GM15510 (cell line): Measurements from ENCODE around the gene KHDC1.

Source experiments
- POLR2A ChIP-seq: IDR thresholded peaks from 3 replicates; pipeline ENCODE4 v1.6.1; 2011; ENCODE audit warnings: borderline replicate concordance; ENCODE audit not compliant: insufficient read length; ENCODE audit errors: extremely low read depth

The KHDC1 gene, protein sequence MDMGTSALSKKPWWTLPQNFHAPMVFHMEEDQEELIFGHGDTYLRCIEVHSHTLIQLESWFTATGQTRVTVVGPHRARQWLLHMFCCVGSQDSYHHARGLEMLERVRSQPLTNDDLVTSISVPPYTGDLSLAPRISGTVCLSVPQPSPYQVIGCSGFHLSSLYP

DNA sequence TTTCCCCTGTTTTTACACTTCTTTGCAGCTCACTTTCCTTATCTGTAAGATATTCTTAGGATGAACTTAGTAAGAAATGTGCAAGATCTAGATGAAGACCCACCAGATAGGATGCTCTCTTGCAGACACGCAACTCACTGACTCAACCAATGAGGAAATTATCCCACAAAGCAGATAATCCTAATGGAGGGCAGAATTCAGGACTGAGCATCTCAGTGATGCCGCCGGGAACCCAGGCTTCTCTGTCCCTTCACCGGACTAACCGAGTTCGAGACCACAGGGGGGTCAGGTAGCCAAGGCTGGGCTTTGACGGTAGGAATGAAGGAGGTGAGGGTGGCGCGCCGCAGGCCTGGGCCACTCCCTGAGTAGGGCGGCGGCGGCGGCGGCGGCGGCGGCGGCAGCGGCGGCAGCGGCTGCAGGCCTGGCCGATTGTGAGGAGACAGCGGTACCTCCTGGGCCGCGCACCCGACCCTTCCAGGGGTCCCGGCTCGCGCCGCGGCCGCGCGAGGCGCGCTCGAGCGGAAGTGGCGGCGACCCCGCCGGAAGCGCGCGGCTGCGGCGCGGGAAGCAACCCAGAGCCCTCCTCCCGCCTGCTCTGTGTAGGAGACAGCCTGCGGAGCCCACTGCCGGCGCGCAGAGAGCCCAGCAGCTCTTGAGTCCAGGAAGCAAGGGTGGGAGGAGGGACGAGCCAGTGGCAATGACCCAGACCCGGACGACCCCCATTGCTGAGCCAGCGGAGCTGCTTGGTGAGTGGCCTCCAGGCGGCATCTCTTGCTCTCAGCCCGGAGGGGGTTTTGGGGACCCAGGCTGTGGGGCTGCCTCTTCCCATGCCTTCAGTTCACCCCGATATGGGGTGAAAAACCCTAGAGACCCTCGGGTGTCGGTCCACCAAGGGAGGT is at the start of gene KHDC1:
Gene KHDC1, minus strand, starts transcription at position 526 of the 899 bp plus-strand sequence. CDS start 20,679 bp downstream, outside the sequence.
- TF ChIP-seq POLR2A = peak; percentile 69

DNA sequence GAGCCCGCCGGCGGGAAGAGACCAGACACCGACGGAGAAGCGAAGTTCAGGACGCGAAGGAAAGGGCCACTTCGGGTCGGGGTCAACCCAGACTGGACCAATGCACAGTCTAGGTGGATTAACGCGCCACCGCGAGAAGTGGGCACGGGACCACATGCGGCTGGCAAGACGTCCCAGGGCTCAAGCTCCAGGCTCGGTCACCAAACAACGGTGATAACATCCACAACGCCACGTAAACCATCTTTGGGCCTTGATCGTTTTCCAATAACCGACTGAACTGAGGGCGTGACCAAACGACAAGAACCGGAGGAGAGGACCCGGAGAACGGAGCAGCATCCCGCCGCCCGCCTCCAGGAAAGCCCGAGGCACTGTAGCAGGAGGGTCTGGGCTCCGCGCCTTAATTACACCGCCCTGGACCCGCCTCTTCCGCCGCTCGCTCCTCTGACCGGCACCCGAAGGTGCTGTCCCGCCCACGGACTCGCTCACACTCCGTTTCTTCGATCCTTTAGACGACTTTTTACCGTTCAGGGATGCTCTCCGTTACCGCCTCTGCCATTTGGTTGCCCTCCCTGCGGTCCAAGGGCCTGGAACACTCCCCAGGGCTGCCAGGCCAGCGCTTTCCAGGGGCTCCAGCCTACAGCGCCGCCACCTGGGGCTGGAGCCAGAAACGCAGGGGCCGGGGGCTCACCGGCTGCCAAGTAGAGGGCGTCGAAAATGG is 46.9 kb upstream of the KHDC1 start:
- TF ChIP-seq POLR2A = peak; percentile 80

GRCh38 chr6:73309535-73309784 is 46.5 kb upstream of the KHDC1 start:
- TF ChIP-seq POLR2A = no peak

DNA sequence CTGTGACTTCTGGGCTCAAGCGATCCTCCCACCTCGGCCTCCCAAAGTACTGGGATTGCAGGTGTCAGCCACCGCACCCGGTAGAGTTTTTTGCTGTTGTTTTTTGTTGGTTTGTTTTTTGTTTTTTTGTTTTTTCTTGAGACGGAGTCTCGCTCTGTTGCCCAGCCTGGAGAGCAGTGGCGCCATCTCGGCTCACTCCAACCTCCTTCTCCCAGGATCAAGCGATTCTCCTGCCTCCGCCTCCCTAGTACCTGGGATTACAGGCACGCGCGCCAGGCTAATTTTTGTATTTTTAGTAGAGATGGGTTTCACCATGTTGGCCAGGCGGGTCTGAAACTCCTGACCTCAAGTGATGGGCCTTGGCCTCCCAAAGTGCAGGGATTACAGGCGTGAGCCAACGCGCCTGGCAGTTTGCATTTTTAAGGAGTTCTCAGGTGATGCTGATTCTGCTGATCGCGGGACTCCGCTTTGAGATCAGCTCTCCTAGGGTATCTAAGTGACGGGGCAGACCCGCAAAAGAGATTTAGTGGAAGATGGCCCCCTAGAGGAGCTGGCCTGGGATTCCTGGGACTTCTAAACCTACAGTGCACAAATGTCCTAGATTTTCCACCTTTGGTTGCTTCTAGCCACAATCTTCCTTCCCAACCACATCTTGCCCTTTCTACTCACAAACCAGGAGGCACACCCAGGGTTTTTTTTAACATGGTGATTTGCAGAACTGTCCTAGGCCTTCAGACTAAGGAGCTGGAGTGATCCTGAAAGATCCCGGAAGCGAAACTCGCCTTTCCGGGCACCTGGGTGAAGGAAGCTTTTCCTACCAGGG is 45.9 kb upstream of the KHDC1 start:
- TF ChIP-seq POLR2A = no peak

DNA sequence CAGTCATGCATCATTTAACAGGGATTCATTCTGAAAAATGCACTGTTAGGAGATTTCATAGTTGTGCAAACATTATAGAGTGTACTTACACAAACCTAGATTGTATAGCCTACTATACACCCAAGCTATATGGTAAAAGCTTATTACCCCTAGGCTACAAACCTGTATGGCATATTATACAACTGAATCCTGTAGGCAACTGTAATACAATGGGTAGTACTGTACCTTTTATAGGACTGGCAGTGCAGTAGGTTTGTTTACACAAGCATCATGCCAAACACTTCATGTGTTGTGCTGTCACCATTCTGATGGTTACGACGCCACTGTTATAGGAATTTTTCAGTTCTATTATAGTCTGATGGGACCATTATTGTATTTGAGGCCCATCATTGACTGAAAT is 39.3 kb upstream of the KHDC1 start:
- TF ChIP-seq POLR2A = no peak

- no peak for TF ChIP-seq POLR2A
Observed at GRCh38 chr6:73299151-73299971, 36.4 kb upstream of the KHDC1 start.

DNA sequence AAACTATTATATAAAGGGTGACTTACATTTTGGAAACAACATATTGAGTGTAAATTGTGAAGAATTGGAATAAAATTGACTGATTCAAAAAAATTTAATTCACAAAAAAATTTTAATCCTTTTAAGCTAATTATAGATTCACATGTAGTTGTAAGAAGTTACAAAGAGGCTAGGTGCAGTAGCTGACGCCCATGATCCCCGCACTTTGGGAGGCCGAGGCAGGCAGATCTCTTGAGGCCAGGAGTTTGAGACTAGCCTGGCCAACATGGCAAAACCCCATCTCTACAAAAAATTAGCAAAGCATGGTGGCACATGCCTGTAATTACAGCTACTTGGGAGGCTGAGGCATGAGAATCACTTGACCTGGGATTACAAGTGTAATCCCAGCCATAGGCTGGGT is 30.3 kb upstream of the KHDC1 start:
- no peak for TF ChIP-seq POLR2A

DNA sequence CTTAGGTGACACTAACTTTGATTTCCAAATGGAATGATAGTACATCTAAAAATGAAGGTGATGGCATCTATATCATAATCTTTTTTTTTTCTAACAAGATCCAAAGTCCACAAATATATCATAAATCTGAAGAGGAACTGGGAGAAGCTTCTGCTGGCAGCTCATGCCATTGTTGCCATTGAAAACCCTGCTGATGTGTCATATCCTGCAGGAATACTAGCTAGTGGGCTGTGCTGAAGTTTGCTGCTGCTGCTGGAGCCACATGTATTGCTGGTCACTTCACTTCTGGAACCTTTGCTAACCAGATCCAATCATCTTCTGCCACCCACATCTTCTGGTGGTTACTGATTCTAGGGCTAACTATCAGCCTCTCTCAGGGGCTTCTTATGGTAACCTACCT is 27.4 kb upstream of the KHDC1 start:
- TF ChIP-seq POLR2A = no peak

DNA sequence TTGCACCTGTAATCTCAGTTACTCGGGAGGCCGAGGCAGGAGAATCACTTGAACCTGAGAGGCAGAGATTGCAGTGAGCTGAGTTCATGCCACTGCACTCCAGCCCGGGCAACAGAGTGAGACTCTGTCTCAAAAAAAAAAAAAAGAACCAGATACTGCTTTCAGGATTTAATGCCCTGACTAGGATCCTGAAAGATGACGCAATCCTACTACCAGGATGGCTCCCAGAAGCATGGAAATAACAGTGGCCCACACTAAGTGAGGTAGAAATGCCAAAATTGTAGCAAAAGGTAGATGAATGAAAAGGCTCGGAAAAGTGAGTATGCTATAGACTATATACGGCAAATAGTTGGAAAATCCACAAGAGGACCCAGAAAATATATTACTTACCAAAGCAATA is 23.8 kb upstream of the KHDC1 start:
- TF ChIP-seq POLR2A = no peak

DNA sequence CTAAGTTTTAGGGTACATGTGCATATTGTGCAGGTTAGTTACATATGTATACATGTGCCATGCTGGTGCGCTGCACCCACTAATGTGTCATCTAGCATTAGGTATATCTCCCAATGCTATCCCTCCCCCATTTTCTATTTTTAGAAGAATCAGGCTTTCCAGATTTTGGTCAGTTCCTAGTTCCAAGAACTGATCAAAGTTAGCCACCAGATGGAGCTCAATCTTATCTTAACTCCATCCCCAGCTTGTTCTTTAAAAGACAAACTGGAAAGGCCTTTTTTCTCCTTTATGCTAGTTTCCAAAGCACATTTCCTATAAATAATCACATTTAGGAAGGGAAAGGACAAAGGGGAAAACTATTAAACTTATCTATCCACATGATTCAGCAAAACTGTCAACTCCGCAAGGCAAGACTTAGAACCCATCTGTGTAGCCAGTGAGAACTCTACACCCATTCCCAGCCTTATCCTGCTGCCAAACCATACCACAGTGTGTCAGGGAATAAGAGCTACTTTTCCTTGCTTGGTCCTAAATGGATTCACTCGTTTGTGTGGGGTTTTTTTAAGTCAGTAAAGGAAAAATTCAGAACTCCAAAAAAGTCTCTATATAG is 22.8 kb upstream of the KHDC1 start:
- TF ChIP-seq POLR2A = no peak

- no peak for TF ChIP-seq POLR2A
Observed at GRCh38 chr6:73282871-73283270, 19.9 kb upstream of the KHDC1 start.

DNA sequence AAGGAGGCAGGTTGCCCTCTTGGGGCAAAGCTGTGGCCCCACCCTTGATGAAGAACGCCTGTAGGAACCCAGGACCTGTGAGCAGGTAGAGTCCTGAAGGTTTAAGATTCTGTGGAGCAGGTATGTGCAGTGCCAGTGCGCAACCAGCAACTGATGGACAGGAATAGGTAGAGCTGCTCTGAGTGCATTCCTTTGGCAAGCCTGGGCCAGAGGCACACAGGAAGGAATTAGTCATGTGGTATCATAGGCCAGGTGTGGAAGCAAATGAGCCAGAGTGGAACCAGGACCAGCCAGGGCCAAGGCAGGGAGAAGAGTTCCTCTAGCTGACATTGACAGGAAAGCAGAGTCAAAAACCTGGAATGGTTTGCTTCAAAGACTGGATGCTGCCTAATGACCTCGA is 1.4 kb upstream of the KHDC1 start:
- no peak for TF ChIP-seq POLR2A

DNA sequence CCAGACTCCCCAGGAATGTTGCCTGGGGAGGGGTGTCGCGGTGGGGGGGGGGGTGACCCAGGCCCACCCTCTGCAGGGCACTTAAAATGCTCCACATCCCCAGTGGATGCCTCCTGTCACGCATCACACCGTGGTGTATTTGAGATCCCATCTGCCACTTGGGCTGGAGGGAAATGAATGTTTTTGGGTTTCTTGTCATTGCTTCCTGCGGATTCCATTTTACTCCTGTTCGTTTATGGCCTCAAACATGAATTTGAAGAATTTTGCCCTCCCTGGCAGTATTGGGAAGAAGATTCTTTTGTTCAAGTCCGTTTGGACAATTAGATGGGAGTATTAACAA is 544 bp upstream of the KHDC1 start:
- no peak for TF ChIP-seq POLR2A

GRCh38 chr6:73258721-73259120 is 4.3 kb downstream of the KHDC1 start:
- no peak for TF ChIP-seq POLR2A
